Measurements from ENCODE around the gene CIAO2B.
"Not testable (repeated sequence)": the region's sequence is repeated elsewhere in the genome, so short reads cannot be mapped to it uniquely, and the experiment has no call there.

The CIAO2B gene

DNA sequence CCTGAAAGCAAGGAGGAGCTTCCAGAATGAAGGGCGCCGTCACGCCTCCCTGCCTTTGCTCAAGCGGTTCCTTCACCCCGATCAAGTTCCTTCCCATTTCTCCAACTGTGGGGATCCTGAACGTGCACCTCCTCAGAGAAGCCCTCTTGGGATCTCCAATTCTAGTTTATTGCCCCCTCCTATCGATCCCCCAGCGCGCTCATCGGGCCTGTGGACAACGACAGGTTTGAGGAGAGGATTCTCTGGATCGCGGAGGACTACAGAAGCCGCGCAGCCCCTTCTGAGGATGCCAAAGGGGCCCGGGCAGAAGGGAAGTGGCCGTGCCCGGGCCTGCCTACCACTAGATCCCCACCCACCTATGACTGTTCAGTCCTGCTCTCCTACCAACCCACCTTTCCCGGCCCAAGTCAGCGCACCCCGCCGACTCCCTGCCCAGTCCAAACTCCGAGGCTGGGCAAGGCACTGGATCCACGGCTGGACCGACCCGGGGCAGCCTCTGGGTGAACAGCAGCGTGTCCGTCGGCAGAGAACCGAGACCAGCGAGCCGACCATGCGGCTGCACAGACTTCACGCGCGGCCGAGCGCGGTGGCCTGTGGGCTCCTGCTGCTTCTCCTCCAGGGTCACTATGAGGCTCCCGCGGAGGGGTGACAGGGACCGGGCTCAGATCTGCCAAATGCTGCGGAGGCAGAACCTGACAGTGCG lies 14.1 kb upstream of the CIAO2B start:
- no peak for TF ChIP-seq CTCF (IDR thresholded peaks at IDR 0.05; ENCODE audit: control insufficient read depth, extremely low read depth, insufficient read depth)
- no peak overlapping the region for H3K4me3 ChIP-seq (ENCODE audit: low read depth, low read length)
- DNase-seq (ENCODE audit: low read depth), result no peak

DNA sequence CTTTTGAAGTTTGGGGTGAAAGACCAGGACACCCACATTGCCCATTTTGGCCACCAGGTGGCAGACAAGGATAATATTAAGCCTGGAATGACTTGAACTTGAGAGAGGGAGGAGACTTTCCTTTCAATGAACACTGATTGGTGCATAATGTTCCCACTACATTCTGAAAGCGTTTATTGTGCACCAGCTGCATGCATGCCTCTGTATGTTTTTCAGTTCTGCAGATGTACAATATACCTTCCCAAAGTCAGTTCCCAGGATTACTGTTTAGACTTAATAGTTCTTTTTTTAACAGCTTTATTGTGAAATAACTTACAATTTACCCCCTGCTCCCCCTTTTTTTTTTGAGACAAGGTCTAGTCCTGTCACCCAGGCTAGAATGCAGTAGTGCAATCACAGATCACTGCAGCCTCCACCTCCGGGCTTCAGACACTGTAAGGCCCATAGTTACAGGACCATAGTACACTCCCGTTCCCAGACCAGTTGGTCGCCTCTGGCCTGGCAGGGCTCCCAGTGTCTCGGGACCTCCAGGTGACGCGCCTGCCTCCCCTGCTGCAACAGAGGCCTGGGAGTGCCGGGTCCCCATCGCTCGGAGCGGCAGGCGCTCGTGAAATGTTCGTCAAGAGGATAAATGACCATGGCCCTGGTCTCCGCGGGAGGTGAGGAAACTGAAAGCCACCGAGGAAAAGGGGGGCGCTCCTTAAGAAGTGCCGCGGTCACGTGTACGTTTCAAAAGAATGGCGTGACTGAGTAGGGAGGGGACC lies 13.3 kb upstream of the CIAO2B start:
- no peak overlapping the region for H3K4me3 ChIP-seq (ENCODE audit: low read depth, low read length)
- peak; percentile 58 for DNase-seq (ENCODE audit: low read depth)
- peak; percentile 84 for TF ChIP-seq CTCF (IDR thresholded peaks at IDR 0.05; ENCODE audit: control insufficient read depth, extremely low read depth, insufficient read depth)

DNA sequence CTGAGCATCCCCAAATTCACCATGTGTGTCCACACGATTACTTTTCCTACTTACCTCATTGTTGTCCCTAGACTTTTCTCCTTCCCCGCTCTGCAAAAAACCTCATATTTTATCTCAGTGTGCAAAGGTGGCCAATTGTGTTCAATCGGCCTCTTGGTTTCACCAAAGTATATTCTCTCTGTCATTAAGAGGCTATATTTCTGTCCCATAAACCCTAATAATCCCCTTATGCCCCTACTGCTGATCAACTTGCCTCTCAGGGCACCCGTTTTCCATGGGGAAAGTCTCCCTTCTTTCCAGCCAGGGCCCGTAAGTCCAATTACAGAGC lies 12.7 kb upstream of the CIAO2B start:
- H3K4me3 ChIP-seq (ENCODE audit: low read depth, low read length), result no peak overlapping the region
- TF ChIP-seq CTCF (IDR thresholded peaks at IDR 0.05; ENCODE audit: control insufficient read depth, extremely low read depth, insufficient read depth), result no peak
- no peak for DNase-seq (ENCODE audit: low read depth)

GRCh38 chr16:66946541-66946940 lies 12.3 kb upstream of the CIAO2B start:
- DNase-seq (ENCODE audit: low read depth), result no peak
- no peak for TF ChIP-seq CTCF (IDR thresholded peaks at IDR 0.05; ENCODE audit: control insufficient read depth, extremely low read depth, insufficient read depth)
- H3K4me3 ChIP-seq (ENCODE audit: low read depth, low read length), result no peak overlapping the region

DNA sequence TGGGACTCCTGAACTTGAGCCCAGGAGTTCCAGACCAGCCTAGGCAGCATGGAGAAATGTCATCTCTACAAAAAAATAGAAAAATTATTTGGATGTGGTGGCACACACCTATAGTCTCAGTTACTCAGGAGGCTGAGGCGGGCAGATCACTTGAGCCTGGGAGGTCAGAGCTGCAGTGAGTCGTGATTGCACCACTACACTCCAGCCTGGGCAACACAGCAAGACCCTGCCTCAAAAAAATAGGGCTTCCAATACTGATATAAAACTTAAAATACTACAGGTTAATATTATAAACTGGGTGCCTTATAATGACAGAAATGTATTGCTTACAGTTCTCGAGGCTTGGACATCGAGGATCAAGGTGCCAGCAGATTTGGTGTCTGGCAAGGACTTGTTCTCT lies 11.7 kb upstream of the CIAO2B start:
- DNase-seq (ENCODE audit: low read depth), result no peak

DNA sequence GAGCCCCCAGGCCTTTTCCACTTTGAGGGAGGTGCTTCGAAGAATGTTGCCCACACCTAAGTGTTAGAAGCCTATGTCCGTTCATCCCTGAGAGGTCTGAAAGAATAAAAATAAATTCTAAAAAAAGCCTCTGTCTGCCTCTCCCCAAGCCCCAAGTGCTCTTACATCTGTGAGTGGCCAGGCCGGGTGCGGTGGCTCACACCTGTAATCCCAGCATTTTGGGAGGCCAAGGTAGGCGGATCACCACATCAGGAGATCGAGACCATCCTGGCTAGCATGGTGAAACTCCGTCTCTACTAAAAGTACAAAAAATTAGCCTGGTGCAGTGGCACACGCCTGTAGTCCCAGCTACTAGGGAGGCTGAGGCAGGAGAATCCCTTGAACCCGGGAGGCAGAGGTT lies 10.8 kb upstream of the CIAO2B start:
- not testable (repeated sequence) for H3K4me3 ChIP-seq (ENCODE audit: low read depth, low read length); DNase-seq (ENCODE audit: low read depth)

More for the DNA sequence above, 11.7 kb upstream of the CIAO2B start:
- TF ChIP-seq CTCF (IDR thresholded peaks at IDR 0.05; ENCODE audit: control insufficient read depth, extremely low read depth, insufficient read depth), result no peak
- no peak overlapping the region for H3K4me3 ChIP-seq (ENCODE audit: low read depth, low read length)

DNA sequence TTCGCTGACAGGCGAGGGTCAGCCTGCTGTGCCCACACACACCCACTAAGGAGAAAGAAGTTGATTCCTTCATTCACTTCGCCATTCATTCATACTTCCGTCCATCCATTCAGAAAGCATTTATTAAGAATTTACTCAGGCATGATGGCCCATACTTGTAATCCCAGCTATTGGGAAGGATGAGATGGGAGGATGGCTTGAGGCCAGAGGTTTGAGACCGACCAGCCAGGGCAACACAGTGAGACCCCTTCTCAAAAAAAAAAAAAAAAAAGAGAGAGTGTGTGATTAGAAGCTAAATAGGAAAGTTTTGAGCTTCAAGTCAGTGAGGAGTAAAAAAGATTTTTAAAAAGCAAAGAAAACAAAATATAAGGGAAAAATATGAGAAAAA lies 9.8 kb upstream of the CIAO2B start:
- no peak for TF ChIP-seq CTCF (IDR thresholded peaks at IDR 0.05; ENCODE audit: control insufficient read depth, extremely low read depth, insufficient read depth)
- DNase-seq (ENCODE audit: low read depth), result no peak
- no peak overlapping the region for H3K4me3 ChIP-seq (ENCODE audit: low read depth, low read length)

All from LNCaP clone FGC (cell line).